ENCODE results near the gene LGALS3BP. TPM values are rescaled to one million over a fixed set of nuclear protein-coding genes. Genes with fewer than 3 reads are reported as not detected.

LGALS3BP gene
- total and polyA plus RNA-seq, 2 of the 8 experiments (the other 6 are each of a cell fraction or from before 2014, with no cell fraction given) = 56.1 to 61.6 TPM

- Histone ChIP-seq H4K5ac (ENCODE audit: insufficient read length, low read depth, low read length) (no peak overlapping the region), H3K14ac (ENCODE audit: insufficient read length) (no peak overlapping the region), H3K4ac (replicated peaks; ENCODE audit: insufficient read length, low read depth, low read length) (no peak overlapping the region), H3K4me1 (replicated peaks in 1 of 4; ENCODE audit: control insufficient read depth in 3 of 4, insufficient read depth in 4 of 4, low read length in 3 of 4) (peaks cover 0 to 7% (median under 1%) of the 10 kb centered on the region in 4 experiments; a peak in 3 of 7 replicates), H4K91ac (replicated peaks; ENCODE audit: insufficient read length, low read length) (no peak overlapping the region), H3K27ac (ENCODE audit: low read depth, low read length) (no peak overlapping the region), H3K4me2 (ENCODE audit: insufficient read depth in 1 of 2, low read depth in 2 of 2, low read length in 2 of 2) (no peak overlapping the region), H2BK5ac (ENCODE audit: low read depth, low read length) (no peak overlapping the region), H3K4me3 (ENCODE audit: extremely low read depth in 1 of 4, insufficient read depth in 2 of 4, low read depth in 3 of 4, low read length in 4 of 4) (no peak overlapping the region), H4K8ac (ENCODE audit: extremely low read depth, insufficient read depth, low read length) (no peak overlapping the region), H3K23ac (ENCODE audit: insufficient read length) (no peak overlapping the region), H3K9ac (replicated peaks in 1 of 4; ENCODE audit: extremely low read depth in 1 of 4, low read depth in 3 of 4, low read length in 3 of 4) (no peak overlapping the region), H2AK5ac (ENCODE audit: low read depth, low read length) (no peak overlapping the region), H2BK12ac (ENCODE audit: low read depth, low read length) (no peak overlapping the region), H2BK120ac (replicated peaks; ENCODE audit: low read depth, low read length) (no peak overlapping the region), H3K27me3 (replicated peaks in 1 of 4; ENCODE audit: control insufficient read depth in 3 of 4, extremely low read depth in 1 of 4, insufficient read depth in 3 of 4, low read length in 3 of 4) (no peaks in the 10 kb centered on the region), H3K36me3 (ENCODE audit: control insufficient read depth in 2 of 4, insufficient read depth in 4 of 4, low read length in 3 of 4) (no peaks in the 10 kb centered on the region), H3K56ac (replicated peaks; ENCODE audit: insufficient read length, low read depth, low read length) (no peak overlapping the region), H3K18ac (ENCODE audit: extremely low read depth, low read length) (no peak overlapping the region), H3K9me3 (ENCODE audit: insufficient read depth in 2 of 2, low read depth in 1 of 2, low read length in 1 of 2) (no peaks in the 10 kb centered on the region), H2AFZ (ENCODE audit: low read length) (no peak overlapping the region), H3K79me1 (ENCODE audit: low read depth, low read length) (no peaks in the 10 kb centered on the region), H2BK15ac (ENCODE audit: low read length) (no peak overlapping the region), H3K79me2 (ENCODE audit: control insufficient read depth in 1 of 2, insufficient read depth in 2 of 2, low read length in 2 of 2) (no peaks in the 10 kb centered on the region), H2BK20ac (ENCODE audit: low read length) (no peak overlapping the region), H3K23me2 (ENCODE audit: low read depth, low read length) (0 out of 2 replicates have a peak, but pooled peaks cover 1% of the 10 kb centered on the region), H4K20me1 (replicated peaks in 1 of 2; ENCODE audit: control insufficient read depth in 1 of 2, insufficient read depth in 2 of 2, low read length in 2 of 2) (no peaks in the 10 kb centered on the region)
- no peak for TF ChIP-seq MAFK (IDR thresholded peaks at IDR 0.05; ENCODE audit: low read depth, low read length)
- WGBS, 2 experiments (ENCODE audit: extremely low coverage in 1 of 2, insufficient coverage in 1 of 2, insufficient read length in 1 of 2, insufficient replicate concordance in 2 of 2, low coverage in 1 of 2, low lambda C conversion rate in 2 of 2, missing lambda C conversion rate in 1 of 2) = 94% methylated on average over 11 of the region's 12 CpGs; no CpG with 5 or more reads in 1 of the 2 experiments
- no peak for FAIRE-seq
- ChIA-PET POLR2A (ENCODE audit: partially characterized antibody) (no interaction called here), CTCF (ENCODE audit: partially characterized antibody) (interaction anchor here (1.1 to 1.6 kb wide), 4 partner anchors 10 to 88 kb away, joined by 3 to 7 read pairs (median 5); no protein-coding TSS in a partner anchor)
- no peak for DNase-seq (ENCODE audit: low read depth in 1 of 2, low spot score in 2 of 2)
Measured at GRCh38 chr17:78957128-78957527, 22.6 kb downstream of the LGALS3BP start.

All from H1 (cell line).